ENCODE results near the gene TFRC.
A peak's percentile ranks its signal among the peaks of the same experiment; 100 is the strongest.
"Not testable (repeated sequence)": the region's sequence is repeated elsewhere in the genome, so short reads cannot be mapped to it uniquely, and the experiment has no call there.

TFRC gene

DNA sequence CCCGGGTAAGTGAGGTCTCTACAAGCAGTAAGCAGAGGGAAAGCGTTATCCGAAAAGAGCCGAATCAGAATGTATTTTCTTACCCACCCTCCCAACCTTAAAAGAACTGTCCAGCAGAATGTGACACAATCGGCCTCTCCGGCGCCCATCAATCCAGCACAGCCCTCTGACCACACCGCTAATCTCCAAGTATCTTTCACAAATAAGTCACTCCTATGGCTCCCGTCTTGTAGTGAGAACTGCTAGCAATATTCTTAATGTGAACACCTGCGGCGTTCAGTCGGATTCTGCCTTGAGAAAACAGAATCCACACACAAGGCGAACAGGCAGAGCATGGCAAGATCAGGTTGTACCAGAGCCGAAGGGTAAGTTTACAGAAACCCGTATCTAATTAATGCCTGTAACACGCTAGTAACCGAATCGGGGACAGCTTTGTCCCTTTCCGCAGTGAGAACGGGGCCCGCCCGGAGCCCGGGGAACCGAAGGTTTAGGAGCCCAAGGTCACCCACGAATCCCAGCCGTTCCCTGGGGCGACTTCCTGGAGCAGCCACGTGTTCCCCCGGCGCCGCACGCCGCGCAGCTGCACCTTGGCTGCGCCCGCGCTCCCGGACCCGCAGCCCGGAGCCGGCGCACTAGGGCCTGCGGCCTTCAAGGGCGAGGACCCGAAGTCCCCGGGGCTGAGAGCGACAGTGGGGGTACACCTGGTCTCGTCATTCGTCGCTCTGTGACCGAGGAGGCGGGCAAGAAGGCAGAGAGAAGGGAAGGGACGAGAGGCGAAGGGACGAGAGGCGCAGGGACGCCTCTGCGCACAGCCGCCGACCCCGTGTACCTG is 672 bp downstream of the TFRC start:
- DNase-seq (ENCODE audit: low read depth), result peak; percentile 57

DNA sequence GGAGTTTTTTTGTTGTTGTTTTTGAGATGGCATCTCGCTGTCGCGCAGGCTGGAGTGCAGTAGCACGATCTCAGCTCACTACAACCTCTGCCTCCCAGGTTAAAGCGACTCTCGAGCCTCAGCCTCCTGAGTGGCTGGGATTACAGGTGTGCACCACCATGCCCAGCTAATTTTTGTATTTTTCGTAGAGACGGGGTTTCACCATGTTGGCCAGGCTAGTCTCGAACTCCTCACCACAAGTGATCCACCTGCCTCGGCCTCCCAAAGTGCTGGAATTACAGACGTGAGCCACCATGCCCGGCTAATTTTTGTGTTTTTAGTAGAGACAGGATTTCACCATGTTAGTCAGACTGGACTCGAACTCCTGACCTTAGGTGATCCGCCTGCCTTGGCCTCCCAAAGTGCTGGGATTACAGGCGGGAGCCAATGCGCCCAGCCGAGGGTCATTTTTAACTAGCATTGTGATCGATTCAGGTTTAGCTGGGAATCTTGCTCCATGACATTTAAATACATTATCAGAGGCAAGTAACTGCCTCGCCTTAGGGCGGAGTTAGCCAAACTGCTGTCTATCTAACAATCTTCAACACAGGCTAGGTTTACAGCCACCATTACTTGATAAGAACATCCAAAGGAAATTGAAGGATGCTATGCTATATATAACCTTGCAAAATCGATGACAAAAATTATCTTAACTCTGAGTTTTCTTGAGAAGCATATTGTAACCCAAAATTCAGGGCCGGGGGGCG is 1.6 kb downstream of the TFRC start:
- DNase-seq (ENCODE audit: low read depth), result not testable (repeated sequence)

DNA sequence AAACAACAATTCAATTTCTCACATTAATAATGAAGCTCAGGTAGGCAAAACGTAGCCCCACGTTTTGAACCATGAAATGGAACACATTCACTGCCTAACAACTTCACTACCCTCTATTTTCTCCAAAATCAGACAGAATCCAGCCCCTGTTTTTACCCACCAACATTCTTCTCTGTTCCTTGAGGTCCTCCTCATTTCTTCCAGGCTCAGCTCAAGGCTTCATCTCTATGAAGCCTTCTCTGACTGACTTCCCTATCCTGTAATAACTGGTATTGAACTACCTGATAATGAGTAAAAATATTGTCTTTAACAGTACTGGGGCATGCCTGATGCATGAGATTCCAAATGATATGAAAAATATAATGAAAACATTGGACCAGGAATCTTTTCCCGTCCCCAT is 2.2 kb downstream of the TFRC start:
- DNase-seq (ENCODE audit: low read depth), result no peak

DNA sequence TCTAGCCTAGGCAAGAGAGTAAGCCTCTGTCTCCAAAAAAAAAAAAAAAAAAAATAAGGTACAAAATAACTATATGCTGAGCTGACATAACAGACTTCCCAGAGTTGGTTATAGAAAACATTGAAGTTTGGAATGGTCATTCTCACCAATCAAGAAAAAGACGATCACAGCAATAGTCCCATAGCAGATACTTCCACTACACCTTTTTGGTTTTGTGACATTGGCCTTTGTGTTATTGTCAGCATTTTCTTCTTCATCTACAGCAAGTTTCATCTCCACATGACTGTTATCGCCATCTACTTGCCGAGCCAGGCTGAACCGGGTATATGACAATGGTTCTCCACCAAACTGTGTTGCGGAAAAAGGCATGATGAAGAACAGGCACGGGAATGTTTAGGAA is 6.9 kb downstream of the TFRC start:
- DNase-seq (ENCODE audit: low read depth), result no peak

DNA sequence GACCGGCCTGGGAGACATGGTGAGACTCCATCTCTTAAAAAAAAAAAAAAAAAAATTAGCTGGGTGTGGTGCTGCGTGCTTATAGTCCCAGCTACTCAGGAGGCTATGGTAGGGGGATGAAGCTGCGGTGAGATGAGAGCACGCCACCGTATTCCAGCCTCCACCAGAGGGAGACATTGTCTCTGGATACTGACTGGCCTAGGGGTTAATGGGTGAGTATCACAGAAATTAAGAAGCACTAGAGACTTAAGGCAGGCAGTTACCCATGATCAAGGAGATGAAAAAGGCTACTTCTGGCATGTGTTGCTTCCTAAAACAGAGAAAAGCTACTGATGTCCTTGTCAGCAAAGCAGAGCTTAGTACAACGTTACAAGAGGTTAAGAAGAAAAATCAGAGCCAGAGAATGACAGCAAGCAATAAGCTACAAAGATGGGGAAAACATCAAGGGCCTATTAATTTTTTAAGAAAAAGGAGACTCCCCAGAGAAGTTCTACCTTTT is 8.6 kb downstream of the TFRC start:
- DNase-seq (ENCODE audit: low read depth), result peak; percentile 52

DNA sequence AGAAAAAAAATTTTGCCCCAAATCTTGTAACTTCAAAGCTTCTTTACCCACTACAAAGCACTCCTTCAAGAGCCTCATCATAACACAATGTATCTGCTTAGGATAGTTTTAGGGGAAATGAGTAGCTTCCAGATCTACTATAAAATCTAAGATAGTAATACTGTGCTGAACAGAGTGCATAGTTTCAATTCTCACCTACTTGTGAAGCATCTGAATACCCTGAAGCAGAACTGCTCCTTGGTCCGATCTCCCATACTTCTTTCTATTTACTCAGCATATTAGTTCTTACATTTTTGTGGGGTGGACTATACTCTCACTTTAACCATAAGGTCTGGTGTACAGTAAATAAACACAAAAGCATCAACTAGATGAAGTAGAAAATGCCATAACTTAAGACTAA is 9.6 kb downstream of the TFRC start:
- DNase-seq (ENCODE audit: low read depth), result no peak

DNA sequence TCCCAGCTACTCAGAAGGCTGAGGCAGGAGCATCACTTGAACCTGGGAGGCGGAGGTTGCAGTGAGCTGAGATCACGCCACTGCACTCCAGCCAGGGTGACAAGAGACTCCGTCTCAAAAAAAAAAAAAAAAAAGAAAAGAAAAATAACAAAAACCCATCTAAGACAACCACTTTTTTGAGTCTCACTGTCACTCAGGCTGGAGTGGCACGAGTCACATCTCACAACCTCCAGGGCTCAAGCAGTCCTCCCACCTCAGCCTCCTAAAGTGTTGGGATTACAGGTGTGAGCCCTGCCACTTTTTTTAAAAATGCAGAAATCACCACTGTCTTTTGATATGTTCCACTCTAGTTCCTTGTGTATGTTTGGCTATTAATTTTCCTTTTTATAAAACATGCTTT is 13.1 kb downstream of the TFRC start:
- DNase-seq (ENCODE audit: low read depth), result not testable (repeated sequence)

DNA sequence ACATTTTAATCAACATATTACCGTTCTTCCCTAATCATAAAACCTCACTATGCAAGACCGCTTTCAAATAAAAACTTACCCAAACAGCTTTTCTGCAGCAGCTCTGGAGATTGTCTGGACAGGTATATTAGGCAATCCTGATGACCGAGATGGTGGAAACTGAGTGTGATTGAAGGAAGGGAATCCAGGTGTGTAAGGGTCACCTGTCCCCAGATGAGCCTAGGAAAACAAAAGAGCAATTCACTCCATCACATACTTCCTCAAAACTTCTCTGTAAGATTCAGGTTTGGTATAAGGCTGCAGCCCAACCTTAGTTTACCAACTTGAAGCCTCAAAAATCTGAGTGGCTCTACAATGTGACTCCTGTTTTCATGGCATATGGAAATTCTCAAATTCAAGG is 14.5 kb downstream of the TFRC start:
- DNase-seq (ENCODE audit: low read depth), result no peak

DNA sequence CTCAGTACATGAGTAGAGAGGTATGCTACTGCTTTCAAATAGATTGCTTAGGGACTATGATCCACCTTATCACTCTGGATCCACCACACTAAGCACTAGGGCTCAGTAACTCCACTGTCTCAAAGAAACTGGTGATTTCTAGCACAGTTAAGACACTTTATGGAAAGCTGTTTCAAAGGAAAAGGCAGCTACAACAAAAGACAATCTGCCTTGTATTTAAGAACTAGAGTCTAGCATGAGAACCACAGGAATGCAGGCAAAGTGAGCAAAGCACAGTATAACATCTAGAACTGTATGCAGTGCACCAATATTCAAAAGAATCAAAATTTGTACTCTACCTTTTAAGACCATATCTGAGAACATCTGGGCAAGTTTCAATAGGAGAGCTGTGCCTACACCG is 17.9 kb downstream of the TFRC start:
- DNase-seq (ENCODE audit: low read depth), result peak; percentile 64

DNA sequence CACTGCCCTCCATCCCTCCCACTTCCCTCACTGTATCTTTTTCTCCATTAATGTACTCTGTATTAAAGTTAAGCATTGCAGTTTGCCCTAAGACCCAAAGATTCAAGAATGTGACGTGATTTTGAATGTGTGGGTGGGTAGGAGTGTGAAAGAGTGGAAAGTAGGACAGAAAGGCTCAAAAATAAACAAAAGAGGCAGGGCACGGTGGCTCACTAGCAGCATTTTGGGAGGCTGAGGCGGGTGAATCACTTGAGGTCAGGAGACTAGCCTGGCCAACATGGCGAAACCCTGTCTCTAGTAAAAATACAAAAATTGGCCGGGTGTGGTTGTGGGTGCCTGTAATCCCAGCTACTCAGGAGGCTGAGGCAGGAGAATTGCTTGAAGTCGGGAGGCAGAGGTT is 18.4 kb downstream of the TFRC start:
- DNase-seq (ENCODE audit: low read depth), result peak; percentile 86

DNA sequence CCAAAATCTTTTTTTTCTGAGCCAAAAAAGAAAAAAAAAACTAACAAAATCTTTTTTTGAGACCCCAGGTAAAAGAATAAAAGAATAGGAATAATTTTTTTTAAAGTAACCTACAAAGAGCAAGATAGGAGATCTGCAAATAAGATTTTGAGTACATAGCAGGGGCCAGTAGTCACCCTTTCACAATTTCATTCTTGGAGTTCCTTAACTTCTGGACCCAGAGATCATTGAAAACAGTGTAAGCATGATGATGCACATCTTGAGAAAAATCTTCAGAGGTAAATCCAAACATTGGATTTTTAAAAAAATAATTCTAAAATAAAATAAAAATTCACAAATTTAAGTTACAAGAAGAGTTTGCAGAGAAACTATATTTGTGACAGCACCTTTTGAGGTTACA is 18.8 kb downstream of the TFRC start:
- DNase-seq (ENCODE audit: low read depth), result peak; percentile 82

DNA sequence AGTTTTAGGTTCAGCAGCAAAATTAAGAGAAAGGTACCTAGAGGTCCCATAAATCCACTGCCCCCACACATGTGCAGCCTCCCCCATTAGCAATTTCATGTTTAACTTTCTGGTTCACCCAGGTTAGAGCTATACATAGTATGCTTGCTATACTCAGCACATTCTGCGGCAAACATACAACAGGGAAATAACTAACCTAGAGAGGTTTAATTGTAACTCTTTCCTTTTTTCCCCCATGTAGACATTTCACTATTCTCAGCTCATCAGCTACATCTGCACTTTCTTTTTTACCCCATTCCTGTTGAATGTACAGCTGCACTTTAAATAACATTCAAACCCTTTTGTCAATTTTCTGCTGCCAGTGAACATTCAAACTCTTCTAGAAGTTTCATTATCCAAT is 21.1 kb downstream of the TFRC start:
- no peak for DNase-seq (ENCODE audit: low read depth)

DNA sequence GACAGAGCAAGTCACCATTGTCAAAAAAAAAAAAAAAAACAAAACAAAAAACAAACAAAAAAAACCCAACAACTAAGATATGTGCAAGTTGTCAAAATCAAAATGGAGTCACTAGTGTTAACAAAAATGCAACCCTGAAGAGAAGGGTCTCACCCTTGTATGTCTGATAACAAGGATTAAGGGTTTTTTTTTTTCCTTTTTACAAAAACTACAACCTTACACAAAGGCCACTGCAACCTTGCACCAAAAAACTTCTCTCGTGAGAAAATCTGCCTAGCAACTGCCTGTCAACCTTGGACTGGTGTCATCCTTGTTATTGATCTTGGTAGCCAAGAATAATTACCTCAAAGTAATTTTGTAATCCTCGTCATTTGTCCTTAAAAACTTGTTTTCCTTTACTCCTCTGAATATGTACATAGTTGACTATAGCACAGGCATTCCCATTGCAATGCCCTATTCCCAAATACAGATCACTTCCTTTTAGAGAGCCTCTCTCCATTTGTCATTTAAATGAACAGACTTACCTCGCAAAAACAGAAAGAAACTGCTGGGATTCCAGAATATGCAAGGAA is 24.0 kb downstream of the TFRC start:
- no peak for DNase-seq (ENCODE audit: low read depth)

DNA sequence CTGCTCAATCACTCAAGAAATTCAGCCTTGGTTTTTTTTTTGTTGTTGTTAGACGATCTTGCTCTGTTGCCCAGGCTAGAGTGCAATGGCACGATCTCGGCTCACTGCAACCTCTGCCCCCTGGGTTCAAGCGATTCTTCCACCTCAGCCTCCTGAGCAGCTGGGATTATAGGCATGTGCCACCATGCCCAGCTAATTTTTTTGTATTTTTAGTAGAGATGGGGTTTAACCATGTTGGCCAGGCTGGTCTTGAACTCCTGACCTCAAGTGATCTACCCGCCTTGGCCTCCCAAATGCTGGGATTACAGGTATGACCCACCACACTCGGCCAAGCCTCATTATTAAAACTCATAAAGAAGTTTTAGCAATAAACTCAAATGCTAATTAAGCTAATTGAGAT is 25.5 kb downstream of the TFRC start:
- DNase-seq (ENCODE audit: low read depth), result not testable (repeated sequence)

DNA sequence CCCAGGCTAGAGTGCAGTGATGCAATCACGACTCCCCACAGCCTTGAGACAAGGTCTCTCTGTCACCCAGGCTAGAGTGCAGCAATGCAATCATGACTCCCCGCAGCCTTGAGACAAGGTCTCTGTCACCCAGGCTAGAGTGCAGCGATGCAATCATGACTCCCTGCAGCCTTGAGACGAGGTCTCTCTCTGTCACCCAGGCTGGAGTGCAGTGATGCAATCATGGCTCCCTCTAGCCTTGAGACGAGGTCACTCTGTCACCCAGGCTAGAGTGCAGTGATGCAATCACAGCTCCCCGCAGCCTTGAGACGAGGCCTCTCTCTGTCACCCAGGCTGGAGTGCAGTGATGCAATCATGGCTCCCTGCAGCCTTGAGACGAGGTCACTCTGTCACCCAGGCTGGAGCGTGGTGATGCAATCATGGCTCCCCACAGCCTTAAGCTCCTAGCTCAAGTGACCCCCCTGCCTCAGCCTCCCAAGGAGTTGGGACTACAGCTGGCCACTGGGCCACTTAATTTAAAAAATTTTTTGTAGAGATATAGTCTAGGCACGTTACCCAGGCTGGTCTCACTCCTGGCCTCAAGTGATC is 26.1 kb downstream of the TFRC start:
- DNase-seq (ENCODE audit: low read depth), result peak; percentile 45

DNA sequence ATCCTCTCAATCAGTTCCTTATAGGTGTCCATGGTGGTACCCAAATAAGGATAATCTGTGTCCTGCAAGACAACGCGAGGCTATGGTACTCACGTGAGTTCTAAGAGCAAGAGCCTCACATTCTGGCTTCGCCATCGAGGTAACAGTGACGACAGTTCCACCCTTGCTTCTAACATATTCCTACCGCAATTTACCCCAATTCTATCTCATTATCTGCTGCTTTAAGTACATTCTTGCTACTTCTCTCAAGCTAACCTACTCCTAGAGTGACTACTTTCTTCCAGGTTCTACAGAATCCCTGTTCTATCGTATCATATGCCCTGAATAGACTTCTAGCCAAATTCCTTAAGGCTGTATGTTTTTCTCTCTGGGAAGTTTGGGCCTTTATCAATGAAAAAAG is 26.6 kb downstream of the TFRC start:
- DNase-seq (ENCODE audit: low read depth), result no peak

DNA sequence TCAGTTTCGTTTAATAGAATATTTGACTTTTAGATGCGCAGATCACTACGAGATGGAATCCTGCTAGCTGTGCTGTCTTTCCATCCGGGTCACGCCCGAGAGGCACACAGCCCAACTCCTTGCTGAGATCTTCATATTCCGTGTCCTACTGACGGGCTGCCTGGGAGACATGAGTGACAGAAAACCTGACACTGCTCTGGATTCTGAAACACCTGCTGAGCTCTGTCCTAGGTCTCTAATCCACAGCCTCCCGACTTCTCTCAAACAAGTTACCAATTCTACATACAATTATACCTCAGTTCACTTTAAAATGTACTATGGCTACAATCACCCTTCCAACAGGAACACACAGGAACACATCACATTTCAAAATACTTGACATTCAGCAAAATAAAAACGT is 27.2 kb downstream of the TFRC start:
- DNase-seq (ENCODE audit: low read depth), result no peak

DNA sequence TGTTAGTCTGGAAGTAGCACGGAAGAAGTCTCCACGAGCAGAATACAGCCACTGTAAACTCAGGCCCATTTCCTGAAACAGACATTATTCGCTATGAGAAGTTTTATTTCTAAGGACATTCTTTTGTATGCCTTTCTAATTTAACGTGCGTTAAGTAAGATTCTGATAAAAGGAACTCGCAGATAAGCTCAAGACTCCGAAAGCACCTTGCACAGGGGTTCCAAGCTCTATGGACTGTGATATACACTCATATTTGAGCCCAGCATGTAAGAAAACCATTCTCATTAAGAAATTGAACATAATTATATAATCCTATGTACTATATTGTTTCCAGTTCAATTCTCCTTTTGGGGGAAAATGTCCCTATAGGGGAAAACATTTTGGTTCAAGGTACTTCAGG is 28.4 kb downstream of the TFRC start:
- no peak for DNase-seq (ENCODE audit: low read depth)

DNA sequence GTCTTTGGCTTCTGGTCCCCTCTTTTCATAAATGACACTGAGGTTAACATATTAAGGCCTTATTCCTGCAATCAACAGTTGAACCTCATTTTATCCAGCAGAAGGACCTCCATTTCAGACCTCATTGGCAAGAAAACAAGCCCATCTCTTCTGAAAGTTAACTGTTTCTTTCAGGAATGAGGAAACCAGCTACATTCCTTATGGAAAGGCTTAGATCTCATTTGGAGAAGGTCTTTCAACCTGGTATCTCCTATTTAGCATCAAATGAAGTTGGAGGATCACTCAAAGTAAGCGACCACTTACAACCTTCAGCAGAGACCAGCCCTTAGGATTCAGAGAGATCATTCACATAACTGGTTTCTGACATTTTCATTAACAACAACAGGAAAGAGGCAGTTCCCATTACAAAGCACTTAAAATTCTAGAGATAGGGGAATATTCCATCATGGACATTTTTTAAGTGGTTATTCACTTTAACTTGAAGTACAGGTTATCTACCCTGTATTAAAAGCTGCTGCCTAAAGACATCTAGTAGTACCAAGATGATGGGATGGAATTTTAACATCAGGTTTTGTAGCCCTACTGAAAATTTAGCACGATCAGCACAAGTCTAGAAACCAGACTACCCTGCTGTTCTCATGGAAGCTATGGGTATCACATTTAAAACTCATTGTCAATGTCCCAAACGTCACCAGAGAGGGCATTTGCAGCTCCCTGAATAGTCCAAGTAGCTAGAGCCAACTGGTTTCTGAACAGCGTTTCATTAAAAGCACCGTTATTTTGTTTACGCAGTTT is 30.4 kb downstream of the TFRC start:
- DNase-seq (ENCODE audit: low read depth), result no peak

DNA sequence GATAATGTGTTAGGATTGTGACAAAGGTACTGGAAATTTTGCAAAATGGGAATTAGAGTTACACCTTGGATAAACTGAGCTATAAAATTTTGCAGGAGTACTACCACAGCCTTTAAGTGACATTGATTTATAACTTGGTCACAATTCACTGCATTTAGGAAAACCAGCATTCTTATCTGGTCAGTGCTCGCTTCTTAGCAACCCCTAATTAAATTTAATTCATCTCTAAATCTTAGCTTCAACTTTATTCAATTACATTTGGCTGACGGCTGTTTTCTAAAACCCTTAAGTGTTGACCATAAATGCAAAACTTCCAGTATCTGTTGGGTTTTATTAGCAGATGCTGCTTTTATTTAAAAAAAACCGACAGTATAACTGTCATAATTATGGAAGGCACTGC is 31.3 kb downstream of the TFRC start:
- DNase-seq (ENCODE audit: low read depth), result no peak

DNA sequence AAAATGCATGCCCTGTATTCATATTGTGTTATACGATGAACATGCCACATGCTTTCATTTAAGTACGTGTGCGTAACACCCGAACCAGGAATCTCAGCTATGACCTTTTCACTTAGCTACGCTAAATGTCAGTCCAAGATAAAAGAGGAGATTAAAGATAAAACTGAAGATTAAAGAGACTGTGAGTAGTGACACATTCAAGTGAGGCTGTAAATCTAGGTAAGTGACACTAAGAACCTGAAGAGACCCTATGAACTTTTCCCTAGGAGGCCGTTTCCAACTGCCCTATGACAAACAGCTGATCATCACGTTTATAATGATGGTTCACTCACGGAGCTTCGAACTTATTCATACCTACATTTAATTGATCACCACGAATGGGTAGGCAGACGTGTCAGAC is 32.2 kb downstream of the TFRC start:
- DNase-seq (ENCODE audit: low read depth), result no peak

All from iris pigment epithelial cell (primary cell).